NCI-H345 treated with DMSO at 0.1 percent for 48 hours (cell line): Measurements from ENCODE around the gene NEK1.
A peak's percentile ranks its signal among the peaks of the same experiment; 100 is the strongest.

Experiments
- DNase-seq: peaks from one replicate; lab custom pipeline; 2025; ENCODE audit not compliant: unreplicated experiment; lab: John Stamatoyannopoulos, UW

NEK1 gene, protein sequence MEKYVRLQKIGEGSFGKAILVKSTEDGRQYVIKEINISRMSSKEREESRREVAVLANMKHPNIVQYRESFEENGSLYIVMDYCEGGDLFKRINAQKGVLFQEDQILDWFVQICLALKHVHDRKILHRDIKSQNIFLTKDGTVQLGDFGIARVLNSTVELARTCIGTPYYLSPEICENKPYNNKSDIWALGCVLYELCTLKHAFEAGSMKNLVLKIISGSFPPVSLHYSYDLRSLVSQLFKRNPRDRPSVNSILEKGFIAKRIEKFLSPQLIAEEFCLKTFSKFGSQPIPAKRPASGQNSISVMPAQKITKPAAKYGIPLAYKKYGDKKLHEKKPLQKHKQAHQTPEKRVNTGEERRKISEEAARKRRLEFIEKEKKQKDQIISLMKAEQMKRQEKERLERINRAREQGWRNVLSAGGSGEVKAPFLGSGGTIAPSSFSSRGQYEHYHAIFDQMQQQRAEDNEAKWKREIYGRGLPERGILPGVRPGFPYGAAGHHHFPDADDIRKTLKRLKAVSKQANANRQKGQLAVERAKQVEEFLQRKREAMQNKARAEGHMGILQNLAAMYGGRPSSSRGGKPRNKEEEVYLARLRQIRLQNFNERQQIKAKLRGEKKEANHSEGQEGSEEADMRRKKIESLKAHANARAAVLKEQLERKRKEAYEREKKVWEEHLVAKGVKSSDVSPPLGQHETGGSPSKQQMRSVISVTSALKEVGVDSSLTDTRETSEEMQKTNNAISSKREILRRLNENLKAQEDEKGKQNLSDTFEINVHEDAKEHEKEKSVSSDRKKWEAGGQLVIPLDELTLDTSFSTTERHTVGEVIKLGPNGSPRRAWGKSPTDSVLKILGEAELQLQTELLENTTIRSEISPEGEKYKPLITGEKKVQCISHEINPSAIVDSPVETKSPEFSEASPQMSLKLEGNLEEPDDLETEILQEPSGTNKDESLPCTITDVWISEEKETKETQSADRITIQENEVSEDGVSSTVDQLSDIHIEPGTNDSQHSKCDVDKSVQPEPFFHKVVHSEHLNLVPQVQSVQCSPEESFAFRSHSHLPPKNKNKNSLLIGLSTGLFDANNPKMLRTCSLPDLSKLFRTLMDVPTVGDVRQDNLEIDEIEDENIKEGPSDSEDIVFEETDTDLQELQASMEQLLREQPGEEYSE (N-terminal part only)

DNA sequence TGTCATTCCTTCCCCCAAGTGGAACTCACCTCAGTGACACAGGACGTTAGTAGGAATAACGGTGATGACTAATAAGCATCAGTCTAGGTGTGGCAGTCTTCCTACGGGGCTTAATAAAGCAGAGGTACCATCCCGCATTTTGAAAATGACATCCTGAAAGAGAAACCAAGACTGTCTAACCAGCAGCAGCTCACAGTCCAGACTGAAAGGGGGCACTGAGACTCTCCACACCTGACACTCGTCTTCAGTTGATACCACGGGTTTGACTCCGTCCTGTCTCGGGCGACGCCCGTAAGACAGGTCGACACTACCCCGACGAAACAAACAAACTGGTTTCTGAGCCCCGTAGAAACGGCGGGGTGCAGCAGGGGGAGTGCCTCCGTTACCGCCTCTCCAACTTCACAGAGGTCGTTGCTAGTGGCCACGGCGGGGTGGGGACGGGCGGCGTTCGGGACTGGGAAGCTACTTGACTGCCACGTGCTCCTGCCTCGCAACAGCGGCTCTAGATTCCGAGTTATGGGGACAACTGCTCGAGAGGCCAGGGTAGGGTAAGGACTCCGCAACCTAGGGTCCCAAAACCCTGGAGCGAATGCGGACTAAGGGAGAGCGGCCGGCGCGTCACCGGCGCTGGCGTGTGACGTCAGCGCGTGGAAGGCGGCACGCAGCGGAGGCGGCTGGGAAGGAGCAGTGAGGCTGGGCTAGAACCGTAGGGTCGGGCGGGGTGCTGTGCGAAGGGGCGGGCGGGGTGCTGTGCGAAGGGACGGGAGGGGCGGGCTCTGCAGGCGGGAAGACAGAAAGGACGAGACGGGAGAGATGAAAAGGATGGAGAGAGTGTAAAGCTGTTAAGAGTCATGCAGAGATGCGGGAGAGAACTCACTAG lies at the start of gene NEK1:
Gene NEK1 (minus strand): TSS at position 593 of the 880 bp plus-strand sequence. CDS start 9,953 bp downstream, outside the sequence.
- DNase-seq: peak; percentile 59

DNA sequence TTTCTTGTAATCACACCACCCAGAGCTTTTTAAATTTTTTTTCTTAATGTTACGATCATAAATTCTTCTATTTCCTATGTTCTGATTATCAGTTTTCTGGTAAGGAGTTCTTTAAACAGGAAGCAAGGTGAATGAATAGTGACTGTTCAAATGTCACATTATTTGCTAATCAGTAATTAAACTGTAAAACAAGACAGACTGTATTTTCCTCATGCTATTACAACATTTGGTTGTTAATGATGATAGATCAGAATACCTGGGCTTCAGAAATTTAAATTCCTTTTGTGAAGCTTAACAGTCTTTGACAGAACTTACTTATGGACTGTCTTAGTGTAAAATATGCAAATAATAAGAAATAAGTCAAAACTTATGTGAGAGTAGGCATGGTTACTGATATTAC lies 49.4 kb upstream of the NEK1 start:
- no peak for DNase-seq

DNA sequence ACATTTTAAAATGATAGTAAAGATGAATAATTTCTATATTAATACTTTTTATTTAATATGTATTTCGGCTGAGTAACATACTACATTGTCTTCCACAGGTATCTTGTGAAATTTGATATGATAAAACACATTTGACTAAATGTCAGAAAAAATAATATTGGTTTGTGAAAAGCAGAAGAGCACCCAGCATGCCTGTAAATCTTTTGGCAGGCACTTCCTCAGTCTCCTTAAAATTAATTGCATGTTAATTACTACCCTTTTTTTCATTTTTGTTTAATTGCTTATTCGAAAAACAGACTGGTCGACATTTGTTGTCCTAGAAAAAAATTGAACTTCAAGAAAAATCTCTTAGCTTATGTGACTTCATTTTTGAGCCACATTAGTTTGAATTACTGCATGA lies 48.5 kb upstream of the NEK1 start:
- no peak for DNase-seq

DNA sequence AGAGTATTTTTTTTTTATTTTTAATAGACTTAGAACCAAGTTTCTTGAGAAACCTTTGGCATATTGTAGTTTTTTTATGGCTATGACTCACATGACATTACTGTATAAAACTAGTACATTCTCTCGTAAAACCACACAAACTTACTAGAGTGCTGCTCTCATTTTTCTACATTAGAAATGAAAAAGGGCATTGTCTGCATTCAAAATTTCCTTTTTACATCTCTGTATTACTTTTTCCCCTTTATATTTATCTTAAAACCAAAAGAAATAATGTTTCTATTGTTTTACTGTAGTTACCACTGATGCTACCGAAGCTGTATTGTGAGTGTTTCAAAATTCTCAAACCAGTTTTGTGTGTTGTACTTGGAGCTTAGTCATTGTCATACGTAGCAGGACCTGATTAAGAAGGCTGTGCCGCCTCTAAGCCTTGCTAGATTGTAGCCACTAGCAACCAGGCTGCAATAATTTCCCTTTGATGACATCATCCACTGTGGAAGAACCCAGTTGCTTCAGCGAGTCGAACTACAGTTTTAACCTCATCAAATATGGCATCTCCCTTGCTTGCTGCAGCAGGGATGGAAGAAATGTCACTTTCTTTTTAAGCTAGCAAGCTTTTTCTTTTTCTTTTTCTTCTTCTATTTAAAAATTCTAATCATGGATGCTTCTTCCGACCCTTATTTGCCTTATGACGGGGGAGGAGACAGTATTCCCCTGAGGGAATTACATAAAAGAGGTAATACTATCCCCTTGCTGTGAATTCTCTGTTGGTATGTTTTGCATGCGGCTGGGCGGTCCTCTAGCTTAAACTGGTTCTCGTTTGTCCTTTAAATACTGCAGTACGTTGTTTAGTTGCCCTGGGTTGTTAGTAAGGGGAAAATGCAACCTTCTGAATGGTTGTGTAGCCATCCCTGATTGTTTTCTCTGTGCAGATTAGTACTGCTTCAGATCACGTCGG lies 47.6 kb upstream of the NEK1 start:
- peak; percentile 52 for DNase-seq

DNA sequence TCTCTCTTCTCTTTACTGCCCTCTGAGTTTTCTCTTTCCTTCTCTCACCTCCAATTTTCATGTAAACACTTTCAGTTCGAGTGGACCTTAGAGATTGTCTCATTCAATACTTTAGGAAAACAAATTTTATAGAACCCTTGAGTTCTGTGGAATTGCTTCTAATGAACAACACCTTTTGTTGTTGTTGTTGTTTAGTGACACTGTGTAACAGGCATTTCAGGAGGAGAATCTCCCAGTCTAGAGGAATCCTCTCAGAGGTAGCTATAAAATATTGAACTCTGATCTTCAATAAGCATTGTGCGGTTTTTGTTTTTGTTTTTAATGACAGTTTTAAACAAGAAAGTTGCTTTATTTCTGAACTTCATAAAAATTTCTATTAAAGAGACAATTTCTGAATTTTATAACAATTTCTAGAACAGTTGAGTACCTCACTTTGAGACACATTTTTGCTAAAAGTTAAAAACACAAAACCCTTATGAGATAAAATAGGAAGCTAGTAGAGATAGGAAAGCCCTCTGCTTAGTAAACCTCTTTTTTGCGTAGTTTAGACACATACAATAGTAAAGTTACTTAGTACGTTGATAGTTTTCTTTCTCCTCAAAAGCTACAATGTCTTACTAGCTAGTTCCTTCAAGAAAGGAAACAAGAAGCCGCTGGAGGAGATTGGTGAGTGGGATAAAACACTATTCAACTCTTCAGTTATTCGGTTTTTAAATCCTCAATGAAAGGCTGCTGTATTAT lies 46.8 kb upstream of the NEK1 start:
- no peak for DNase-seq

DNA sequence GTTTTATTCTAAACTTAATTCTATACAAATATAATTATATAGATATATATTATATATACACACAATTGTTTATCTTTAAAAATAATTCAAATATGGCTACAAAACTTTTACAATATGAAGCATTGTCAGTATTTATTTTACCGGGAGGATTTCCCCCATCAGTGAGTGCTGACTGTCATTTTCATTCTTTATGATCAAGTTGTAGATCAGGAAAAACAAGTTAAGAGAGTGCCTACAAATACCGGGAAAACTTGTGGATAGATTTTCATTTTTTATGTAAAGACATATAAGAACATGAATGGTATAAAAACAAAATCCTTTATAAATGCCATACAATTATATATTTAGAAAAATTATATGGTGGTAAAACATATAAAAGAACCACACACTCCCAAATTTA lies 45.8 kb upstream of the NEK1 start:
- no peak for DNase-seq

DNA sequence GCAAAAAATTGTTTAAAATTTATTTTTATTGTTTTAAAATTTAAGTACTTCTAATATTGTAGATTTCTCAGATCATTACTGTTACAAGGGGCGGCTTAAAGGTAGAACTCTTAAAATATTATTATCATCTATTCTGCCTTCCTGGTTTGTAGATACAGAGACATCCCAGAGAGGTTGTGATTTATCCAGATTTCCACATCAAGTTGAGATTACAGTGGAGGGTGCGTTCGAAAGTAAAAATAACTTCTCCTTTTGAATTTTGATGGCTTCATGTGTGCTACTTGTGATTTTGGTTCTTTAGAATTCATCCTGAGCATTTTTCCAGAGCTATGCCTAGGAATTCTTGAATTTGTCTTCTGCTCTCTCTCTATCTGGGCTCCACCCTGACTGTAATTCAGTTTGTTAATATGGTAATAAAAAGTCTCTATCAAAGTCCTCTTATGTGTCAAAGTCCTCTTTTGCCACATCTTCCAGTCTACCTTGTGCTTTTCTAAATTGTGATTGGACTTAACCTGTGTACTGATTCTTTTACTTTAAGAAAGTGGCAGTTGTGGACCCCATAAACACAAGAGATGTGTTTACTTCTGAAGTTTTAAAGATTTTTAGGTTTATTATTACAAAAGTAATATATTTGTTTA lies 45.2 kb upstream of the NEK1 start:
- DNase-seq: no peak

DNA sequence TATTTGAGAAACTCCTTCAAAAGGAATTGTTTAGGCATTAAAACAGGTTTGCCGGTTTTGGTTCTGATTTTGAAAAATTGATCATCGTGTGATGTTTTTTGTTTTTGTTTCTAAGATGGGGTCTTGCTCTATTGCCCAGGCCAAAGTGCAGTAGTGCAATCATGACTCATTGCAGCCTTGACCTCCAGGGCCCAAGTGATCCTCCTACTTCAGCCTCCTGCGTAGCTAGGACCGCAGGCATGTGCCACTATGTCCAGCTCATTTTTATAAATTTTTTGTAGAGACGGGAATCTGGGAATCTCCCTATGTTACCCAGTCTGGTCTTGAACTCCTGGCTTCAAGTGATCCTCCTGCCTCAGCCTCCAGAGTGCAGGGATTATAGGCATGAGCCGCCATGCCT lies 43.0 kb upstream of the NEK1 start:
- DNase-seq: no peak

DNA sequence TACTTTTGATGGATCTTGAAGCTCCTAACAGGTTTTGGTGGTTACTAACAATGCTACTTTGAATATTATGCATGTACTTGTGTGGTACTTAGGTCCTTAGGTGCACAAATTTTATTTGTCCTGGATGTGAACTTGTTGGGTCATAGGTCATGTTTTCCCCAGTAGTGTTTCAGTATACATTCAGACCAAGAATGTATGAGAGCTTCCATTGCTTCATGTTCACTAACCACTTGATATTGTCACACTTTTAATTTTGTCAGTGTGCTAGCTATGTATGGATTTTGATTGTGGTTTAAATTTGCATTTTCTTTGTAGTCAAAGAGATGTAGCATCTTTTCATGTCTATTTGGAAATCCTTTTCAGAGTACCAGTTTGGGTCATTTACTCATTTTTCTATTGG lies 40.2 kb upstream of the NEK1 start:
- DNase-seq: no peak

DNA sequence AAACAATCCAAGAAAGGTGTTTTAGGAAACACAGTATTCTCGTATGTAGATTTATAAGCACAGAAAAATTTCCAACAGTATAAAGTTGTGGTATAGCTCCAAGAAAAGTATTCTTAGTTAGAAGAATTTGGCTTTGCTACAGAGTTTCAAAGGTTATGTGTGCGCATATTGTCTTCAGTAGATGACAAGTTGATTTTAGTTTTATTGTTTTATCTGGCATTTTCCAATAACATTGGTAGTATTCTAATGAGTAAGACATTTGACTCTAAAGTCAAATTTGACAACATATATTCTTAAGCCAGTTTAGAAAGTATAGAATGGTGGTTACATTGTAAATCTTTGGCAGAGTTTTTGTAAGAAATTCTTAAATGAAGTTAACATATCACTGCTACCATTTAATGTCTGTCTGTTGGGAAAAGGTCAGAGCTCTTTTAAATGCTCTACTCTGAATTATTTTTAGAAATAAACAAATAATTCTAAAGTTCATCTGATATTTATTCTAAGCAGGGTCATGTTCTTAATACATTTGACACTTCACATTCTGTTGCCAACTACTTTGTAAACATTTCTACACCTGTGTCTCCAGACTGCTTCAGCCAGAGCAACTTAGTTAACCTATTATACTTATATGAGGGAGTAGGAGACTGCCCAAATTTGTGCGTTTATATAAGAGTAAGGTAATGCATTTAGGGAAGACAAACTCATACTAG lies 38.0 kb upstream of the NEK1 start:
- no peak for DNase-seq

DNA sequence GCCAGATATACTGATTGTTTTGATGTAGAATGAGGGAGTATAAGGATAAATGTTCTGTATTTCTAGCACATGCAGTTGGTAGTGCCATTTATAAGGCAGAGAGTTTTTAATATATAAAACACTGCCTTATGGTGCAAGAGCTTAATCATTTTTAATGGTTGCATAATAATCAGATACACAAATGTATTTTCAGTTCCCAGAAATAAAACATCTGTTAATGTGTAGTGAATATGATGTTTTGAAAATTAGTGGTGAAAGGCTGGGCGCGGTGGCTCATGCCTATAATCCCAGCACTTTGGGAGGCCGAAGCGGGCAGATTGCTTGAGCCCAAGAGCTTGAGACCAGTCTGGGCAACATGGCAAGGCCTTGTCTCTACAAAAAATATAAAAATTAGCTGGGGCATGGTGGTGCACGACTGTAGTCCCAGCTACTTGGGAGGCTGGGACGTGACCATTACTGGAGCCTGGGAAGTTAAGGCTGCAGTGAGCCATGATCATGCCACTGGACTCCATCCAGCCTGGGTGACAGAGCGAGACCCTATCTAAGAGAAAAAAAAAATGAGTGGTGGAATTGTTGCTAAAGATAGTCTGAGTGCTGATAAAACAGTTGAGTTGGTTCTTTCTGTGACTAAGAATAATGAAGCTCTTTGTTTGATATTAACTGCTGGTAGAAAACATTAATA lies 37.3 kb upstream of the NEK1 start:
- no peak for DNase-seq

DNA sequence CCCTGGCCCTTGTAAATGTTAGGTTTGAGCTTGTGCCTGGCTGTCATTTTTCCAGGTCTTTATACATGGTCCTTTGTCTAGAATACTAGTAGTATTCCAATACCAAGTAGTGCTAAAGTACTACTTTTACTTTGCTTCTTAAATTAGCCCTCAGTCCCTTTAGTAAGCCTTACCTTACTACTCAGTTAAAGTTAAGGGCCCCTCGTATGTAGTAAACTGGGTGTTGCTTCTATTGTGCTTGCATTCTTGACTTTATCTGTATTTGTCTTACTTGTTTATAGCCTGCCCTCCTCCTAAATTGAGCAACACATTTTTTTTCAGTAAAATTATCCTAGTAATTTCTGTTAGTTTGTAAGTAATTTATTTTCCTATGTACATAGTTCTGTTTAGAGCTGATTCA lies 33.2 kb upstream of the NEK1 start:
- DNase-seq: no peak

DNA sequence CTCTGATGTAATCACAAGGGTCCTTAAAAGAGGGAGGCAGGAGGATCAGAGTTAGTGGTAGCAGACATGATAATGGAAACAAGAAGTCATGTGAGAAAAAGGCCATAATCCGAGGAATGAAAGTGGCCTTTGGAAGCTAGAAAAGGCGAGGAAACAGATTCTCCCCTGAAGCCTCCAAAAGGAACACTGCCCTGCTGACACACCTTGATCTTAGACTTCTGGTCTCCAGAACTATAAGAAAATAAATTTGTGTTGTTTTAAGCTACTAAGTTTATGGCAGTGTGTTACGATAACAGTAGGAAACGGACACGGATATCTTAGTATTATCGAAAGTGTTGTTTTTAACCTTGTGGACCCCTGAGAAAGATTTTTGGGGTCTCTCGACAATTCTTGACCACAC lies 32.4 kb upstream of the NEK1 start:
- no peak for DNase-seq

DNA sequence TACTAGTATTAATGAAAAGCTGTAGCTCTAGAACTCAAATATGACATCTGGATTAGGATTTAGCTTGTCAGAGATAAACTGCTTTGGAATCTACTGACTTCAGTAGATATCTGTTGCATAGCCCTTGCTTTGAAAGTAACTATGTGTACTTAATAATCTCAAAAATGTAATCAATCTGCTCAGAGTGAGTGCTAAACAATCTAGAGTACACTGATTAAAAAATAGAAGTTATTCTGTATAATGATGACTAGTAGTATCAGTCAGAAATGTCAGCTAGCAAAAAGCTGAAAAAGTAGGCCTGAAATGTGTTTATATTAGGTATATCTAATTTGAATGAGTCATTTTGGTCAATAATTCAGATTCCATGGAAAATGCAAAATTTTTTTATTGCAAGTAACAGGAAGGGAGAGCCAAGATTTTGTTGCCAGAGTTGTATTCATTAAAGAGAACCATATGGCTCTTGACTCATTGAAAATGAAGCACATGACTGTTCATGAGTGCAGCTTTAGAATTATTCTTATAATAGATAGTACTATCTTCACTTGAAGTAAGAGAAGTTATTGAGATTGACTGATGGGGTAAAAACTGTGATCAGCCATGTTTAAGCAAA lies 28.0 kb upstream of the NEK1 start:
- DNase-seq: no peak

DNA sequence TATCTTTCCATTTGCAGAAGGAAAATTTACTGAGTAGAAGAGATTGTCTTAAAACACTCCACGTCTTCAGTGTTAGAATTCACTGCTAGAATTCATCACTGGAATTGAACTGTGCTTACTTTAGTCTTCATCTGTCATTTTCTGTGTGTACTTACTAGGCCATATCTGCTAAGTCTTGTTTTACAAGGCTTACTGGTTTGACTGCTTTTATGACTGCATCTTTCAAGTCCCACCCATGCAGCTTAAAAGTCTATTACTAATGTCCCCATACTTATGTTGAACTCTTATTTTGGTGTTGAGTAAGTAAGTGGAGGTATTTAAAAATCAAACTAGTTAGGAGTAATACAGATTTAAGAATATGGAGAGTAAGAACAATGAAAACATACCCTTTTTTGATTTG lies 22.6 kb upstream of the NEK1 start:
- no peak for DNase-seq

DNA sequence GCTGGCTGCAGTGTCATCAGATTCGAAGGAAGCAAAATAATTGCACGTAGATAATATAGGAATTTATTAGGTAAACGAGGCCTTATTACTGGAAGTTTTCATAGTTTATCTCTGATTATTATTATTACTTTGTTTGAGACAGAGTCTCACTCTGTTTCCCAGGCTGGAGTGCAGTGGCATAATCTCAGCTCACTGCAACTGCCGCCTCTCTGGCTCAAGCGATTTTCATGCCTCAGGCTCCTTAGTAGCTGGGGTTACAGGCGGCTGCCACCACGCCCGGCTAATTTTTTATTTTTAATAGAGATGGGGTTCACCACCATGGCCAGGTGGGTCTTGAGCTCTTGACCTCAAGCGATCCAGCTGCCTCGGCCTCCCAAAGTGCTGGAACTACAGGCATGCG lies 20.5 kb upstream of the NEK1 start:
- no peak for DNase-seq

DNA sequence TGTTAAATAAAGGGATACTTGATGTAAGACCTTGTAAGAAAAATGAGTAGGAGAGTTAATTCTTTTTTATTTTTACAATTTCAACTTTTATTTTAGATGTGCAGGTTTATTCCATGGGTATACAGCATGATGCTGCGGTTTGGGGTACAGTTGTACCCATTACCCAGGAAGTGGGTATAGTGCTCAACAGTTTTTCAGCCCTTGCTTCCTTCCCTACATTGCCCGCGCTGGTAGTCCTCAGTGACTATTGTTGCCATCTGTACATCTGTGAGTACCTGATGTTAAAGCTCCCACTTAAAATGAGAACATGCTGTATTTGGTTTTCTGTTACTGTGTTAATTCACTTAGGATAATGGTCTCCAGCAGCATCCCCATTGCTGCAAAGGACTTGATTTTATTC lies 17.7 kb upstream of the NEK1 start:
- DNase-seq: no peak
